Fibroblast of the aortic adventitia (primary cell): Measurements from ENCODE around the gene SRL. TPM values are rescaled to one million over a fixed set of nuclear protein-coding genes. Genes with fewer than 3 reads are reported as not detected.

ENCODE experiments used
- DNase-seq: peaks from one replicate; pipeline ENCODE4 v3.0.0-alpha.2; 2010; ENCODE audit warnings: low read depth
- H3K4me3 ChIP-seq: 2 replicates; pipeline ENCODE4 v1.5.1; 2011; ENCODE audit warnings: low read depth, mild to moderate bottlenecking, control low read depth, low read length, moderate library complexity
- total RNA-seq: library from RNA; depleted of rRNA; stranded (reverse); fragments of >200 nt; gene quantifications from 2 replicates; pipeline ENCODE4 v1.2.3, GENCODE V29; 2012; ENCODE audit warnings: low replicate concordance
- TF ChIP-seq, protein P1 (sequence below): IDR thresholded peaks from 2 replicates; pipeline ENCODE4 v1.5.1; 2011; ENCODE audit warnings: mild to moderate bottlenecking, low read length, control low read depth, inconsistent platforms; ENCODE audit not compliant: insufficient read depth

The SRL gene
- total RNA-seq, 1 donor = 0.09 TPM

DNA sequence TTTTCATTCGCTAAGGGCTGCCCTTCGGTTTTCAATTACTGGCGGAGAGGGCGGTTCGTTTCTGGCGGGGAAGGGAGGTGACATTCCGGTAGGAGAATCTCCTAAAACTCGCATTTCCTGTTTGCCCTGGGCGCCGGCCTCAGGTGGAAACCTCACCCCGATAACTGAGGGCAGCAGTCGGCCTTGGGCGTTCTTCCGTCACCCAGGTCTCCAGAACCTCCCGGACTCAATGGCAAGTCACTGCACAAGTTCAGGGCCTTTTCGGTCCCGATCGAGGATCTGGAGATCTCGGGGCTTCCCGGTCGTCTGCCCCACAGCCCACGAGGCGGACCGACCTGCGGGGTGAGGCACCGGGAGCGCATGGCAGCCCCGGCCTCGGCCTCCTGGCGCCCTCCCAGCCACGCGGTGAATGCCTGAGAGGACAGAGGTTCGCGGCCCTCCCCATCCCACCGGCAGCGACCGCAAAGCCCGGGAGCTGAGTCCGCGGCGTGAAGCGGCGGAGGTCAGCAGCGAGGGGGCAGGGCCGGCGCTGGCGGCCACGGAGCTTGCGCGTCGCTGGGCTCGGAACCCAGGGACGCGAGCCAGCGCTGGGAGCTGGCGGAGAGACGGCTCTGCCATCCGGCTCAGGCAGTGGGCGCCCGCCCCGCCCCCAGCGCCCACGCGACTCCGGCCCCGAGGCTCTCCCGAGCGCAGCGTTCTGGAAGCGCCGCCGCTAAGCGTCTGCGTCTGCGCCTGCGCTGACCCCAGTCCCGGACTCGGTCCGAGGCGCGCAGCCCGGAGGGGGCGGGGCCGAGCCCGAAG lies 58.4 kb downstream of the SRL start:
- peak; percentile 92 for DNase-seq
- peak overlapping the region; percentile 84 for H3K4me3 ChIP-seq
- TF ChIP-seq, protein P1, sequence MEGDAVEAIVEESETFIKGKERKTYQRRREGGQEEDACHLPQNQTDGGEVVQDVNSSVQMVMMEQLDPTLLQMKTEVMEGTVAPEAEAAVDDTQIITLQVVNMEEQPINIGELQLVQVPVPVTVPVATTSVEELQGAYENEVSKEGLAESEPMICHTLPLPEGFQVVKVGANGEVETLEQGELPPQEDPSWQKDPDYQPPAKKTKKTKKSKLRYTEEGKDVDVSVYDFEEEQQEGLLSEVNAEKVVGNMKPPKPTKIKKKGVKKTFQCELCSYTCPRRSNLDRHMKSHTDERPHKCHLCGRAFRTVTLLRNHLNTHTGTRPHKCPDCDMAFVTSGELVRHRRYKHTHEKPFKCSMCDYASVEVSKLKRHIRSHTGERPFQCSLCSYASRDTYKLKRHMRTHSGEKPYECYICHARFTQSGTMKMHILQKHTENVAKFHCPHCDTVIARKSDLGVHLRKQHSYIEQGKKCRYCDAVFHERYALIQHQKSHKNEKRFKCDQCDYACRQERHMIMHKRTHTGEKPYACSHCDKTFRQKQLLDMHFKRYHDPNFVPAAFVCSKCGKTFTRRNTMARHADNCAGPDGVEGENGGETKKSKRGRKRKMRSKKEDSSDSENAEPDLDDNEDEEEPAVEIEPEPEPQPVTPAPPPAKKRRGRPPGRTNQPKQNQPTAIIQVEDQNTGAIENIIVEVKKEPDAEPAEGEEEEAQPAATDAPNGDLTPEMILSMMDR = no peak

DNA sequence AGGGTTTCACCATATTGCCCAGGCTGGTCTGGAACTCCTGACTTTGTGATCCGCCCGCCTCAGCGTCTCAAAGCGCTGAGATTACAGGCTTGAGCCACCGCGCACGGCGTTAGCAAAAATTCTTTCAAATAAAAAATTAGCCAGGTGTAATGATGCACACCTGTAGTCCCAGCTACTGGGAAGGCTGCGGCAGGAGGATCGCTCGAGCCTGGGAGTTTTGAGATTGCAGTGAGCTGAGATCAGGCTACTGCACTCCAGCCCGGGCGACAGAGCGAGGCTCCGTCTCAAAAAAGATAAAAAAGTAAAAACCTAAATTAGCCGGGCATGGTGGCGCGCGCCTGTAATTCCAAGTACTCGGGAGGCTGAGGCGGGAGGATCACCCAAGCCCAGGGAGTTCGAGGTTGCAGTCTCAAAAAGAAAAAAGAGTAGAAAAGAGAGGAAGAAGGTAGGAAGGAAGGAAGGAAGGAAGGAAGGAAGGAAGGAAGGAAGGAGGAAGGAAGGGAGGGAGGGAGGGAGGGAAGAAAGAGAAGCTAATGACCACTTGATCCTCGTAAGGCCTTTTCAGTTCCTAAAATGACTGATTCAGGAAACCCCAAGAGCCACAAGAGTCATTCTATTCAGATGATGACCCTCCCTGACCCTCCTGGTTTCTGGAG lies 59.2 kb downstream of the SRL start:
- TF ChIP-seq, protein P1 = no peak
- peak overlapping the region; percentile 84 for H3K4me3 ChIP-seq
- no peak for DNase-seq

DNA sequence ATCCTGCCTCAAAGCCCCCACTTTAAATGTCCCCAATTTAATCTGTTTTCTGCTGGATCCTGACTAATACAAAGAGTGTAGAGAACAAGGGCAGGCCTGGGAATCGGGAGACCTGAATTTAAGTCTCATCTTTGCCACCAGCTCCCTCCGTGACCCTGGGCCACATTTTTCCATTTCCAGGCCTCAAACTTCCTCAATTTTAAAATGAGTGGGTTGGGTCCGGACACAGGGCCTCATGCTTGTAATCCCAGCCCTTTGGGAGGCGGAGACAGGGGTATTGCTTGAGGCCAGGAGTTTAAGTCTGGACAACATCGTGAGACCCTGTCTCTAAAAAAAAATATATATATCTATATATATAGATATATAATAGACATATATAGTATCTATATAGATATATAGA lies 61.4 kb downstream of the SRL start:
- H3K4me3 ChIP-seq = no peak overlapping the region
- DNase-seq = no peak
- TF ChIP-seq, protein P1 = no peak

DNA sequence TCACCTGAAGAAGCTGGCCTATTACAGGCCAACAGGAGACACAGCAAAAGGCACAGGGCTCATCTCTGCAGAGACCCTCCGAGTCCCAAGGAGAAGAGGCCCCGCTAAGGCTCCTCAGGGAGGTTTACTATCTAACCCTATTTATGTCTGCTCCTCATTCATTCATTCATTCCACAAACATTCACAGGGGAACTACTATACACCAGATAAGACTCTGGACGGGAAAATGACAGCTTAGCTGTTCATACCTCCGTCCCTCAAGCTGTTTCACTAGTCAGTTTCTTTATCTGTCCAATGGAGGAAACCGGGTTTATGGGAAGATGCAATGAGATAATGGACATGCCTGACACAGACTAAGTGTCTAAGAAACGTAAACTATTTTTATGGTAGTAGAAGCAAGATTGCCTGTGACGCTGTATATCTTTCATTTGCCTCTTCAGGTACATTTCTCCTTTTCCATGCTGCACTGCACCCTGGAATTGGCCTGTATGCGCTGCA lies 62.1 kb downstream of the SRL start:
- no peak overlapping the region for H3K4me3 ChIP-seq
- TF ChIP-seq, protein P1 = no peak
- DNase-seq = no peak

DNA sequence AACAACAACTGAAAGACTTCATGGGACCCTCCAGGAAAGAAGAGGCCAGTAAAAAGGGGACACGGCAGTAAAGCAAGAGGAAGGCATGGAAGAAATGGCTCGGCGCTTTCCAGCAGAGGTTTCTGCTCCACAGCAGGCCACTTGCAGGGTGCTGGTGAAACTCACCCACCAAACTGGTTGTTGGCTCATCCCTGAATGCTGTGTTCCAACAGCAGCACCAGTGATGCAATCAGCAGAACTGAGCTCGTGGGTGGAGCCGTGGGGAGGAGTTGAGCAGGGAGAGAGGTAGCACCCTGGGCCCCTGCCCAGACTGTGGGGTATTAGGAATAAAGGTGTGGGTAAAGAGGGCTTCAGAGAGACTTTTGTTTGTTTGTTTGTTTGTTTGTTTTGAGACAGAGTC lies 62.9 kb downstream of the SRL start:
- no peak overlapping the region for H3K4me3 ChIP-seq
- TF ChIP-seq, protein P1 = no peak
- peak; percentile 60 for DNase-seq

DNA sequence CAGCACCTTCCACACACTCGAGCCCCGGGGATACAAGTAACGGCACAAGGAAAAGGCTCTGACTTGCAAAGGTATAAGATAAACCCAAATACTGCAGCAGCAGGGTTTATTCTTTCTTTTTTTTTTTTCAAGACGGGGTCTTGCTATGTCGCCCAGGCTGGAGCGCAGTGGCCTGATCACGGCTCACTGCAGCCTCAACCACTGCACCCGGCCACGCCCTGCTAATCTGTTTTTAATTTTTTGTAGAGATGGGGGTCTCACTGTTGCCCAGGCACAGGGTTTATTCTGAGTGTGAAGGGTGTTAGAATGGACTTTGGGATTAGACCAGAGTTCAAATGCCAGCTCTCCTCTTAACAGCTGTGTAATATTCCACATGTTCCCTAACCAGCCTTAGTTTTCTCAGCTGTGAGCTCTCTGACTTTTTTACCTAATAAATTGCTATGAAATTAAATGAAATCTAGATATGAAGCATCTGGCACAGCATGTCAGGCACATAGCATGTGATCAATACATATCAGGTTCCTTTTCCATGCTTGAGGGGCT lies 63.3 kb downstream of the SRL start:
- TF ChIP-seq, protein P1 = no peak
- no peak overlapping the region for H3K4me3 ChIP-seq
- no peak for DNase-seq
